DND-41 (cell line): Measurements from ENCODE around the gene PRTG.
A peak's percentile ranks its signal among the peaks of the same experiment; 100 is the strongest.

Experiments used
- ATAC-seq: fragments of 200-7000 bp; cut with Tn5 transposase; 3 replicates; pipeline ENCODE4 v1.9.1; 2021; ENCODE audit warnings: low read depth; ENCODE audit not compliant: insufficient read depth
- DNase-seq: peaks from one replicate; pipeline ENCODE4 v3.0.0-alpha.2; 2020
- H2AFZ ChIP-seq: 2 replicates; pipeline ENCODE4 v1.6.0; 2012; ENCODE audit warnings: low read depth, low read length
- H3K27ac ChIP-seq: 2 replicates; pipeline ENCODE4 v1.5.1; 2012; ENCODE audit warnings: low read length, inconsistent platforms
- H3K27me3 ChIP-seq: fragments of 200-600 bp; sonication (generic); 2 replicates; pipeline ENCODE4 v1.6.0; 2012; ENCODE audit warnings: low read length, mild to moderate bottlenecking, inconsistent platforms; ENCODE audit not compliant: insufficient read depth, poor library complexity
- H3K36me3 ChIP-seq: 2 replicates; pipeline ENCODE4 v1.5.1; 2012; ENCODE audit warnings: low read length, inconsistent platforms; ENCODE audit not compliant: insufficient read depth
- H3K4me1 ChIP-seq: 2 replicates; pipeline ENCODE4 v1.5.1; 2012; ENCODE audit warnings: mild to moderate bottlenecking, low read length; ENCODE audit not compliant: insufficient read depth
- H3K4me2 ChIP-seq: 2 replicates; pipeline ENCODE4 v1.6.0; 2012; ENCODE audit warnings: mild to moderate bottlenecking, moderate library complexity, low read length, inconsistent platforms; ENCODE audit not compliant: insufficient read depth
- H3K4me3 ChIP-seq, 2 experiments: fragments of 200-600 bp in 1 of 2; shearing (Covaris generic) in 1 of 2; 2 replicates each; pipeline ENCODE4 v1.5.1; 2012 to 2016; ENCODE audit warnings: inconsistent platforms in 2 of 2, low read length in 2 of 2, mild to moderate bottlenecking in 2 of 2, low read depth in 1 of 2, moderate library complexity in 1 of 2
- H3K79me2 ChIP-seq: 2 replicates; pipeline ENCODE4 v1.6.0; 2012; ENCODE audit warnings: low read length, inconsistent platforms; ENCODE audit not compliant: insufficient read depth
- H3K9ac ChIP-seq: 2 replicates; pipeline ENCODE4 v1.6.0; 2012; ENCODE audit warnings: low read depth, mild to moderate bottlenecking, inconsistent platforms, low read length, moderate library complexity
- H3K9me3 ChIP-seq: 2 replicates; pipeline ENCODE4 v1.5.1; 2012; ENCODE audit warnings: low read length, moderate library complexity, mild to moderate bottlenecking, inconsistent platforms; ENCODE audit not compliant: insufficient read depth, severe bottlenecking
- H4K20me1 ChIP-seq: 2 replicates; pipeline ENCODE4 v1.6.0; 2012; ENCODE audit warnings: low read length; ENCODE audit not compliant: insufficient read depth
- EZH2 ChIP-seq: IDR thresholded peaks from 3 replicates; pipeline ENCODE4 v1.6.1; 2012; ENCODE audit warnings: borderline replicate concordance, low read depth, mild to moderate bottlenecking, moderate library complexity, low read length, inconsistent platforms; ENCODE audit not compliant: severe bottlenecking
- TF ChIP-seq, protein P1 (sequence below): IDR thresholded peaks from 2 replicates; pipeline ENCODE4 v1.5.1; 2012; ENCODE audit warnings: borderline replicate concordance, low read length, moderate library complexity, mild to moderate bottlenecking; ENCODE audit not compliant: poor library complexity, severe bottlenecking; ENCODE audit errors: extremely low read depth

PRTG gene

DNA sequence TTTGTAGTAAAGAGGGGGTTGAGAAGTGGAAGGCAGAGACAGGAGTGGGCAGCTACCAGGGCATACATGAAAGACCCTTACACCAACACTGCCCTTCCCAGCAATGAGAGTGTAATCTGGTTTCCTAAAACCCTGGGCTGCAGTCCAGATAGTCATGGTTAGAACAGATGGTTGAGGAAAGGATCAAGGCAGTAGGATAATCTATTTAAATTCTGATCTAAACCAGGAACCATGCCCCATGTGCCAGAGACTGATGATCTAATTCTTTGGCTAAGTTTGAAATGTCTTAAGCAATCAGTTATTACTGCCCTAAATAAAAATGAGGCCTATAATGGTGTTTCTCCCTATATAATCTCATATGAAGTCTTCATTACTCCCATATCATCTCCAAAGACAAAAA, 59.6 kb downstream of the PRTG start:
- no peaks in the 10 kb centered on the region for H3K36me3 ChIP-seq
- peaks cover 12% of the 10 kb centered on the region for H3K4me1 ChIP-seq
- H3K4me2 ChIP-seq, result no peak overlapping the region
- H2AFZ ChIP-seq, result no peak overlapping the region; the same call in 1 of the 2 replicates
- no peak for DNase-seq
- H4K20me1 ChIP-seq, result no peaks in the 10 kb centered on the region
- H3K4me3 ChIP-seq, result no peak overlapping the region
- H3K27me3 ChIP-seq, result no peaks in the 10 kb centered on the region
- ATAC-seq, result no peak
- H3K9ac ChIP-seq, result no peak overlapping the region
- H3K9me3 ChIP-seq, result no peaks in the 10 kb centered on the region
- no peak for TF ChIP-seq EZH2
- no peak overlapping the region for H3K27ac ChIP-seq
- no peaks in the 10 kb centered on the region for H3K79me2 ChIP-seq

- Histone ChIP-seq H3K36me3 (no peaks in the 10 kb centered on the region), H3K27me3 (no peaks in the 10 kb centered on the region), H2AFZ (peak overlapping the region; percentile 58), H3K4me2 (peak overlapping the region; percentile 57), H3K27ac (peak overlapping the region; percentile 67; the same call in 1 of the 2 replicates), H3K4me1 (peaks cover 12% of the 10 kb centered on the region), H3K9me3 (no peaks in the 10 kb centered on the region), H3K79me2 (no peaks in the 10 kb centered on the region), H4K20me1 (no peaks in the 10 kb centered on the region), H3K9ac (peak overlapping the region; percentile 40; the same call in 1 of the 2 replicates), H3K4me3 (peak overlapping the region in 1 of 2 experiments; percentile 49; a peak in 1 of 4 replicates)
- TF ChIP-seq EZH2, result no peak
- TF ChIP-seq, protein P1, sequence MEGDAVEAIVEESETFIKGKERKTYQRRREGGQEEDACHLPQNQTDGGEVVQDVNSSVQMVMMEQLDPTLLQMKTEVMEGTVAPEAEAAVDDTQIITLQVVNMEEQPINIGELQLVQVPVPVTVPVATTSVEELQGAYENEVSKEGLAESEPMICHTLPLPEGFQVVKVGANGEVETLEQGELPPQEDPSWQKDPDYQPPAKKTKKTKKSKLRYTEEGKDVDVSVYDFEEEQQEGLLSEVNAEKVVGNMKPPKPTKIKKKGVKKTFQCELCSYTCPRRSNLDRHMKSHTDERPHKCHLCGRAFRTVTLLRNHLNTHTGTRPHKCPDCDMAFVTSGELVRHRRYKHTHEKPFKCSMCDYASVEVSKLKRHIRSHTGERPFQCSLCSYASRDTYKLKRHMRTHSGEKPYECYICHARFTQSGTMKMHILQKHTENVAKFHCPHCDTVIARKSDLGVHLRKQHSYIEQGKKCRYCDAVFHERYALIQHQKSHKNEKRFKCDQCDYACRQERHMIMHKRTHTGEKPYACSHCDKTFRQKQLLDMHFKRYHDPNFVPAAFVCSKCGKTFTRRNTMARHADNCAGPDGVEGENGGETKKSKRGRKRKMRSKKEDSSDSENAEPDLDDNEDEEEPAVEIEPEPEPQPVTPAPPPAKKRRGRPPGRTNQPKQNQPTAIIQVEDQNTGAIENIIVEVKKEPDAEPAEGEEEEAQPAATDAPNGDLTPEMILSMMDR, result no peak
- ATAC-seq, result peak; percentile 90
- no peak for DNase-seq
These were observed 61.3 kb downstream of the PRTG start for GRCh38 chr15:55681631-55682030.

DNA sequence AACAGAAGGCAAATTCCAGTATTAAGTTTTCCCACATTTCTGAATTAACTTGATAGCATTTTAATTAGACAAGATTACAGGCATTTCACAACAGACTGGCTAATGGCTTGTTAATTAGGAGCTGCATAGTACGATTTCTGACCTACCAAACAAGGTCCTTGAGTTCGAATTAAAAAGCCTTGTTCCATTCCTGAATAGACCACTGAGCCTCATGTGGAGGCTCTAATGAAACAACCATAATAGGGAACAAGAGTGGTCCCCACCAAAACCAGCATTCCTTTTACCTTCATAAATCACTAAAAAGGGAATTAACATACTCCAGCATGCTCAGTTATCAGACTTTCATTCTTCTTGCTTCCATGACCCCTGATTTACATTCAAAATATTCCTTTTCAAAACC, 66.4 kb downstream of the PRTG start:
- no peaks in the 10 kb centered on the region for H4K20me1 ChIP-seq
- no peak for TF ChIP-seq EZH2
- TF ChIP-seq, protein P1, result no peak

DNA sequence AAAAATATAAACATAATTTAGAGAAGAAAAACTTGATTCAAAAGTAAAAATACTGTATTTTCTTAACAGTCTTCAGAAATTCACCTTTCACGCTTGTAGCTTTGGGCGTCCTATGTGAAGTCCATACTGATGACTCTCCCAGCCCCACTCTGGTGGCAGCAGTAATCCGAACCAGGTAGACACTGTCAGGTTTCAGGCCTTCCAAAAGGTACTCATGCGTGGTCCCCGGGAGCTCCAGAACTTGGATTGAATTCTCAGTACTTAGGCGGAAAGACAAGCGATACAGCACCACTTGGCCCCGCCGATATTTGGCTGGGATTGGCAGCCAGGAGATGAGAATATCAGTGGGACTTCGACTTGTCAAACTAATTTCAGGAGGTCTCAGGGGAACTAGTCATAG, 69.7 kb downstream of the PRTG start:
- DNase-seq (no peak), ATAC-seq (no peak)
- no peak for TF ChIP-seq EZH2
- TF ChIP-seq, protein P1, result no peak

More for the DNA sequence above, 66.4 kb downstream of the PRTG start:
- Histone ChIP-seq H3K4me2 (no peak overlapping the region), H3K4me1 (peaks cover 5% of the 10 kb centered on the region), H3K9me3 (no peaks in the 10 kb centered on the region), H3K79me2 (no peaks in the 10 kb centered on the region), H3K27ac (no peak overlapping the region), H2AFZ (no peak overlapping the region), H3K4me3 (no peak overlapping the region), H3K9ac (no peak overlapping the region), H3K27me3 (no peaks in the 10 kb centered on the region), H3K36me3 (no peaks in the 10 kb centered on the region)
- DNase-seq (no peak), ATAC-seq (no peak)

More for the DNA sequence above, 69.7 kb downstream of the PRTG start:
- Histone ChIP-seq H3K4me1 (no peaks in the 10 kb centered on the region), H3K27ac (no peak overlapping the region), H2AFZ (no peak overlapping the region), H3K9ac (no peak overlapping the region), H3K9me3 (no peaks in the 10 kb centered on the region), H3K79me2 (no peaks in the 10 kb centered on the region), H3K27me3 (no peaks in the 10 kb centered on the region), H3K4me2 (no peak overlapping the region), H3K36me3 (no peaks in the 10 kb centered on the region), H3K4me3 (no peak overlapping the region), H4K20me1 (no peaks in the 10 kb centered on the region)
